ENCODE data around the gene NPR2.

The NPR2 gene

DNA sequence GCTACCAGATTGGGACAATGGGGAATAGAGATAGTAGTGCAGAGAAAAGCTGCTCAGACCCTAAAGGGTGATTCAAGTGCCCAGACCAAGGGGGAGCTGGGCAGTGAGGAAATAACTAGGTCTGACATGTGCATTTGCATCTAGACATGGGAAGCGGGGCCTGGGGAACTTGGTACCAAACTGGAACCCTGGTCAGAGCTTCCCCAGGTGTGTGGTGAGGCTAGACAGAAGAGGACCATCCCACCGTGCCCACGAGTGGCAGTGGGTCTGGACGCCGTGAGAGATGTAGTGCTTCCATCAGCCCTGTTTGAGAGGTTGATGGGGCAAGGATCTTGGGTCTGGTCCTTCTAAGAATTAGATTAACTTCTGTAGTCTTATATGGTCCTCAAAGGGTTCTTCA is 45.2 kb downstream of the NPR2 start:
- Mint-ChIP-seq H3K4me1 (ENCODE audit: low read depth) (peaks cover 94% of the 10 kb centered on the region), H3K27me3 (peaks cover 86% of the 10 kb centered on the region), H3K27ac (no peak overlapping the region), H3K9me3 (peaks cover 12% of the 10 kb centered on the region), H3K4me3 (no peak overlapping the region), H3K36me3 (ENCODE audit: low read depth) (peaks cover 8% of the 10 kb centered on the region)
- intact Hi-C loops (cut with micrococcal nuclease), result loop anchor here (5.0 kb wide), 1 partner anchor 41 kb away; no protein-coding TSS in a partner anchor

DNA sequence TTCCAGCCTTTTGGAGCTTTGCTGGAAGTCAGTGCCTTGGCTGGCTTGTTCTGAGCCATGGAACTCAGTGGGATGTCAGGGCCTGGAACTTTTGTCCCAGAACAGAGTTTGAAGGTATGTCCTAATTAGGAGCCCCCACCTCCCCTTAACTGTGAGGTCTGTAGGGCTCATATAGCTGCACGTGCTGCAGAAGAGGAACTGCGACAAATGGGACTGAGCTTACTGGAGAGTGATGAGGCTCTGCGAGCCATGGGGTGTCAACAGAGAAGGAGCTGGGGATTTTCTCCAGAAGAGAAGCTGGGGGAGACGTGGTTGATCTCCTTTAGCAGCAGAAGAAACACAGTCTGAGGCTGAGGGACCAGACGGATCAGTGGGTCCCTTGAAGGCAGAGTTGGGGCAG is 48.5 kb downstream of the NPR2 start:
- intact Hi-C loops (cut with micrococcal nuclease), result loop anchor here (5.0 kb wide), 1 partner anchor 37 kb away; no protein-coding TSS in a partner anchor
- no peak overlapping the region for H3K4me3 Mint-ChIP-seq
- peak overlapping the region; percentile 25 for H3K27ac Mint-ChIP-seq

DNA sequence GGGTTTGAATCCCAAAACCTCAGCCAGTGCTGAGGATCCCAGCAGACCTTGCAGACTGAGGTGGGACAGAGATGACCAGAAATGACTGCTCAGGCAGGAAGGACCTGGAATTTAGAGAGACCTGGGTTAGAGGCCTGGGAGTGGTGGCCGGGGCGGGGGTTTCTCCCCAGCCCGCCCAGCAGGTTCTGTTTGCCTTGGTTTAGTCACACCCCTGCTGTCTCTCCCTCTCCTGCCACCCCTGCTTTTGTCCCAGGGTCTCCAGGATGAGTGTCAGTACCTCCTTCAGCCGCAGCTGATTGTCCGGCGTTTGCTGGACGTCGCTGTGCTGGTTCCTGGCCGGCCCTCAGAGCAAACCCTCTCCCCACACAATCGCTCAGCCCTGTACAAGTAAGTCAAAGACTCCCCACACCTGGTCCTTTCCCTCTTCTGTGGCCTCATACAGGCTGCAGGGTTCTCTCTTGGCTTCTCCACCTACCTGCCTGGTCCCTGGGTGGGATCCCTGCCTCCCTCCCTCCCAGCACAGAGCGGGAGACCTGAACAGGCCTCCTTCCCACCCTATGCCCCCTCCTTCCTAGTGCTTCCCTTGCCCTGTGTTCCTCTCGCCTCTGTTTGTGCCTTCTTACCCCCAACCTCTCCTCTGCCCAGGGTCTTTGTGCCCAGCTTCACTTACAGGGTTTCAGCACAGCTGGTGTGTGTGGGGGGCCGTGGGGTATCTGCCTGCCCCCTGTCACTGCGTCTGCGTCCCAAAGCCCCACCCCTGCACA is 49.7 kb downstream of the NPR2 start:
- intact Hi-C loops (cut with micrococcal nuclease), result no loop called here
- Mint-ChIP-seq H3K4me3 (no peak overlapping the region), H3K27me3 (peaks cover 83% of the 10 kb centered on the region), H3K4me1 (ENCODE audit: low read depth) (peaks cover 92% of the 10 kb centered on the region), H3K9me3 (peaks cover 12% of the 10 kb centered on the region), H3K27ac (no peak overlapping the region), H3K36me3 (ENCODE audit: low read depth) (peaks cover 8% of the 10 kb centered on the region)

More for the DNA sequence above, 48.5 kb downstream of the NPR2 start:
- peaks cover 95% of the 10 kb centered on the region for H3K4me1 Mint-ChIP-seq (ENCODE audit: low read depth)
- H3K9me3 Mint-ChIP-seq, result peaks cover 12% of the 10 kb centered on the region
- H3K27me3 Mint-ChIP-seq, result peaks cover 87% of the 10 kb centered on the region
- H3K36me3 Mint-ChIP-seq (ENCODE audit: low read depth), result peaks cover 8% of the 10 kb centered on the region

DNA sequence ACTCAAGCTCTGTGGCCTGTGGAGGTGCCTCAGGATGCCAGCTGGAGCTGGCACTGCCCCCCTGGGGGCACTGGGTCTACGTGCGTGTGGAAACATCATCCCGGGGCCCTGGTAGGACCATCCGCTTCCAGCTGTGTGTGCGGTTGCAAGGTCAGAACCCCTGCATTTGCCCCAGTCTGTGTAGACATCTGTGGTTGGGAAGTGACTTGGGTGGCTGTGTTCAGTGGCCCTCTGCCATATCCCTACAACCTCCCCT is 50.2 kb downstream of the NPR2 start:
- Mint-ChIP-seq H3K4me1 (ENCODE audit: low read depth) (peaks cover 90% of the 10 kb centered on the region), H3K27ac (no peak overlapping the region), H3K27me3 (peaks cover 83% of the 10 kb centered on the region), H3K9me3 (peaks cover 12% of the 10 kb centered on the region), H3K36me3 (ENCODE audit: low read depth) (peaks cover 8% of the 10 kb centered on the region), H3K4me3 (no peak overlapping the region)
- intact Hi-C loops (cut with micrococcal nuclease), result no loop called here

GRCh38 chr9:35842020-35842745 is 50.8 kb downstream of the NPR2 start:
- H3K4me1 Mint-ChIP-seq (ENCODE audit: low read depth), result peaks cover 91% of the 10 kb centered on the region
- no peak overlapping the region for H3K27ac Mint-ChIP-seq
- peaks cover 8% of the 10 kb centered on the region for H3K36me3 Mint-ChIP-seq (ENCODE audit: low read depth)
- no peak overlapping the region for H3K4me3 Mint-ChIP-seq
- intact Hi-C loops (cut with micrococcal nuclease), result no loop called here
- peaks cover 83% of the 10 kb centered on the region for H3K27me3 Mint-ChIP-seq
- H3K9me3 Mint-ChIP-seq, result peaks cover 12% of the 10 kb centered on the region

DNA sequence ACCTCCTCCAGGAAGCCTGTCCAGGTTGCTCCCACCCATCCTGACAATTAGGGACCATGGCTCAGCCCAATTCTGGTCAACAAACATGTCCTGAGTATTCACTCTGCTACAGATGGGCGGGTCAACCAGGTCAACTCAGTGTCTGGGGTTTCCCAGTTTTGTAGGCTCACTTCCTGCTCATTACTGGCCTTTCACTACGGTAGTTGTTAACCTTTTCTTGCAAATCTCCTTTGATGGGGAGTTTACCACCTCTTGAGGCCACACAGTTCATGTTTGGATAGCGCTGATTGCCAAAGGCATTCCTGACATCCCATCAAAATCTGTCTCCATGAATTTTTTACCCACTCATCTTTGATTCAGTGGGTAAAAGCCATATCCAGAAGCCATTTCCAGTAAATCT is 51.4 kb downstream of the NPR2 start:
- peaks cover 83% of the 10 kb centered on the region for H3K27me3 Mint-ChIP-seq
- peaks cover 91% of the 10 kb centered on the region for H3K4me1 Mint-ChIP-seq (ENCODE audit: low read depth)
- intact Hi-C loops (cut with micrococcal nuclease), result no loop called here
- H3K27ac Mint-ChIP-seq, result no peak overlapping the region
- H3K9me3 Mint-ChIP-seq, result peaks cover 12% of the 10 kb centered on the region
- H3K4me3 Mint-ChIP-seq, result no peak overlapping the region
- peaks cover 8% of the 10 kb centered on the region for H3K36me3 Mint-ChIP-seq (ENCODE audit: low read depth)

GRCh38 chr9:35844628-35845270 is 53.4 kb downstream of the NPR2 start:
- Mint-ChIP-seq H3K9me3 (peaks cover 10% of the 10 kb centered on the region), H3K27ac (peak overlapping the region; percentile 76), H3K4me3 (no peak overlapping the region), H3K27me3 (peaks cover 82% of the 10 kb centered on the region), H3K4me1 (ENCODE audit: low read depth) (peaks cover 79% of the 10 kb centered on the region), H3K36me3 (ENCODE audit: low read depth) (peaks cover 8% of the 10 kb centered on the region)
- intact Hi-C loops (cut with micrococcal nuclease), result loop anchor here (2.0 to 5.0 kb wide), 2 partner anchors 16 to 38 kb away; partner anchors contain the start of genes FAM221B and TMEM8B

- intact Hi-C loops (cut with micrococcal nuclease), result loop anchor here (2.0 to 5.0 kb wide), 2 partner anchors 17 to 36 kb away; partner anchors contain the start of genes FAM221B and TMEM8B
- H3K4me1 Mint-ChIP-seq (ENCODE audit: low read depth), result peaks cover 66% of the 10 kb centered on the region
These were observed 54.7 kb downstream of the NPR2 start for GRCh38 chr9:35845824-35846771.

DNA sequence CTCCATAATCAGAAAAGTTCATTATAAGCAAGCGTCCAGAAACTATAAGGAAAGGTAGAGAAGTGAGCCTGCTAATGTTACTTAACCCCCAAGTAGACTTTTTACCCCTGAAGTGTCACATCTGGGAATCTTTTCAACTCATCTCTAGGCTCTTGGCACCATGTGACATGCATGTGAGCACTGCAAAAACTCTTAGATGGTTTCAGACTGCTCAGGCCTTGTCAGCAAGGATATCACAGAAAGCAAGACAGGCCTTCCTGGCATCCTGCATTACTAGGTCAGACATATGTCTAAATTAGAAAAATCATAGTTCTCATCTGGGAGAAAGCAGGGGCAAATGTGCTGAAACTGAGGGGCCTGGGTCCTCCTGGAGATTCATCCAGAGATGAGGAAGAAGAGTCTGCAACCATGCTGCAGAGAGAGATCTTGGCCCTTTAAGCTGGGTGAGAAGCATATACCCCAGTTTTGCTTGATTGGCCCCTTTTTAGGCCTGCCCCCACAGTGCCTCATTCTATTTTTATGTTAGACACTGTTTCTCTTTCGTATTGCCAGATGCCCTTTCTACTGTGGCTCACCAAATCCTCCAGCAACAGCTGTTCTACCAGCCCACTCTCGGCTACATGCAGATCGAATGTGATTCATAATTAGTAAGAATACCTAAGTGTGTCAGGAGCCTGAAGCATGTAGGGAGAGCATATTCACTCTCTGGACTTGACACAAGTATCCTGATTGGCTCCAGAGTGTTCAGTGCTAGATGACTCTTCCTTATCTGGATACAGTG is 56.6 kb downstream of the NPR2 start:
- intact Hi-C loops (cut with micrococcal nuclease), result loop anchor here (5.0 kb wide), 1 partner anchor 34 kb away; no protein-coding TSS in a partner anchor
- Mint-ChIP-seq H3K27me3 (peaks cover 78% of the 10 kb centered on the region), H3K36me3 (ENCODE audit: low read depth) (no peaks in the 10 kb centered on the region), H3K4me3 (no peak overlapping the region), H3K4me1 (ENCODE audit: low read depth) (peaks cover 47% of the 10 kb centered on the region), H3K9me3 (no peaks in the 10 kb centered on the region), H3K27ac (no peak overlapping the region)

More at GRCh38 chr9:35845824-35846771, 54.7 kb downstream of the NPR2 start:
- Mint-ChIP-seq H3K4me3 (no peak overlapping the region), H3K9me3 (no peaks in the 10 kb centered on the region), H3K27me3 (peaks cover 75% of the 10 kb centered on the region), H3K27ac (no peak overlapping the region), H3K36me3 (ENCODE audit: low read depth) (no peaks in the 10 kb centered on the region)

GRCh38 chr9:35852267-35852815 is 61.0 kb downstream of the NPR2 start:
- Mint-ChIP-seq H3K27me3 (peaks cover 93% of the 10 kb centered on the region), H3K4me1 (ENCODE audit: low read depth) (peaks cover 13% of the 10 kb centered on the region), H3K36me3 (ENCODE audit: low read depth) (no peaks in the 10 kb centered on the region), H3K4me3 (no peak overlapping the region), H3K9me3 (no peaks in the 10 kb centered on the region), H3K27ac (no peak overlapping the region)
- intact Hi-C loops (cut with micrococcal nuclease), result no loop called here

DNA sequence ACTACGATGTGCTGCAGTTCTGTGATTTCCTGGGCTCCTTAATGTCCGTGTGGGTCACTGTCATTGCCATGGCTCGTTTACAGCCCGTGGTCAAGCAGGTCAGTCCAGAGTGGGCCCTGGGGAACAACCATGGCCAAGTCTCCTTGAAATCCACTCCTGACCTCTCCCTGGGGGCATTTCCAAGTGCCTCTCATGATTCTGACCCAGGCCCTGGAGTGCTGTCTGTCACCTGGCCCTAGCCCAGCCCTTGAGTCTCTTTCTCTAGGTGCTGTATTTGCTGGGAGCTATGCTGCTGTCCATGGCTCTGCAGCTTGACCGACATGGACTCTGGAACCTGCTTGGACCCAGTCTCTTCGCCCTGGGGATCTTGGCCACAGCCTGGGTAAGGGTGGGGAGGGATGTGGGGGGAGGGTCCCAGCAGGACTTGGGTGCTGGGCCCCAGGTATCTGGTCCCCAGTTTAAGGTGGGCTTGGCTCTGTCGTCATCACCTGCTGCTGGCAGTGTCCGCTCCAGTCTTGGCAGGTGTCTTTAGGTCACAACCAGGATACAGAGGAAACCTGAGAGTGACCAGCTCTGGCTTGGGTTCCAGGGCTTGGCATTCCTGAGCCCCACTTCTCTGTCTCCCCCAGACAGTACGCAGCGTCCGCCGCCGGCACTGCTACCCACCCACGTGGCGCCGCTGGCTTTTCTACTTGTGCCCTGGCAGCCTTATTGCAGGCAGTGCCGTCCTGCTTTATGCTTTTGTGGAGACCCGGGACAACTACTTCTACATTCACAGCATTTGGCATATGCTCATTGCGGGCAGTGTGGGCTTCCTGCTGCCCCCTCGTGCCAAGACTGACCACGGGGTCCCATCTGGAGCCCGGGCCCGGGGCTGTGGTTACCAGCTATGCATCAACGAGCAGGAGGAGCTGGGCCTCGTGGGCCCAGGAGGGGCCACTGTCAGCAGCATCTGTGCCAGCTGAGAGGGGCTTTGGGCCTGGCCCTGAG is 61.8 kb downstream of the NPR2 start:
- intact Hi-C loops (cut with micrococcal nuclease), result no loop called here
- Mint-ChIP-seq H3K27ac (no peak overlapping the region), H3K4me1 (ENCODE audit: low read depth) (peaks cover 9% of the 10 kb centered on the region), H3K36me3 (ENCODE audit: low read depth) (no peaks in the 10 kb centered on the region), H3K27me3 (peaks cover 89% of the 10 kb centered on the region), H3K4me3 (no peak overlapping the region), H3K9me3 (no peaks in the 10 kb centered on the region)

All from dendritic cell treated with granulocyte-macrophage colony-stimulating factor and Interleukin-4, amounts not matched to agents 40 ng/mL and 50 ng/mL, for 4 days (primary cell).